NCI-H510A treated with DMSO at 0.1 percent for 48 hours (cell line): ENCODE data around the gene ZNF48.

ENCODE experiments used
- DNase-seq: peaks from one replicate; lab custom pipeline; 2025; lab: John Stamatoyannopoulos, UW

ZNF48 gene

DNA sequence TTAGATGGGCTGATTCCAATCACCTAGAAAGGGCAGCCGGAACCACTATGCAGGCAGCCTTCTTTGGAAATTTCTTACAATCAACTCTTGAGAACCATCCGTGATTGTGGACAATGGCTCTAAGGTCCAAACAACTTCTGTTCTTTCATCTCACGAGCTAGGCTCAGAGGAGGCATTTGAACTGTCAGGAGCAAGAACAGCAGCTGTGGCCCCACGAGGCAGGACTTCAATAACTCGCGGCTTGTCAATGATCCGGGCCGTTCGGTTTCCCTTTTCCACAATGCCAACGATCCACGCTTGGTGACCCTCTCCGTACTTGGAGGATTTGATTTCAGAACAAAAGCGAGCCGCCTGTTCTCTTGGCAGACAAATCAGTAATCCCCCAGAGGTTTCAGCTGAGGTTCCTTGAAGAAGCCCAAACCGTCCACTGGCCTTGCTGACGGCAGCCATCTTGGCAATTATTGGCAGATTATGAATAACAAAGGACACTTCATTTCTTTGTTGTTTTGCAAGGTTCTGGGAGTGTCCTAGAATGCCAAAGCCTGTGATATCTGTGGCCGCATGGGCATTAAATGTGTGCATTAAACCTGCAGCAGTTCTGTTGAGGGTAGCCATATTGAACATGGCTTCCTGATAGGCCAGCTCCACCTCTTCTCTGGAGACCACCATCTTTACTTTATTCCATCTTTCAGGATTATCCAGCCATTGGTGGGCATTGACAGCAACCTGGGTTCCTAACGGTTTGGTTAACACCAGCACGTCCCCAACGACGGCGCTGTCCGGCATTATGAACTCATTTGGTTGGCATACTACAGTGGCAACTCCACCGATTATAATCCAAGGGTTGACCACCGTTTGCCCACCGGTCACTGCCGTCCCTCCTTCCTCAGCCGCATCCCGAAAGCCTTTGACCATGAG, 49.3 kb downstream of the ZNF48 start:
- peak; percentile 74 for DNase-seq

- no peak for DNase-seq
These were observed 49.9 kb downstream of the ZNF48 start for GRCh38 chr16:30445149-30445407.

DNA sequence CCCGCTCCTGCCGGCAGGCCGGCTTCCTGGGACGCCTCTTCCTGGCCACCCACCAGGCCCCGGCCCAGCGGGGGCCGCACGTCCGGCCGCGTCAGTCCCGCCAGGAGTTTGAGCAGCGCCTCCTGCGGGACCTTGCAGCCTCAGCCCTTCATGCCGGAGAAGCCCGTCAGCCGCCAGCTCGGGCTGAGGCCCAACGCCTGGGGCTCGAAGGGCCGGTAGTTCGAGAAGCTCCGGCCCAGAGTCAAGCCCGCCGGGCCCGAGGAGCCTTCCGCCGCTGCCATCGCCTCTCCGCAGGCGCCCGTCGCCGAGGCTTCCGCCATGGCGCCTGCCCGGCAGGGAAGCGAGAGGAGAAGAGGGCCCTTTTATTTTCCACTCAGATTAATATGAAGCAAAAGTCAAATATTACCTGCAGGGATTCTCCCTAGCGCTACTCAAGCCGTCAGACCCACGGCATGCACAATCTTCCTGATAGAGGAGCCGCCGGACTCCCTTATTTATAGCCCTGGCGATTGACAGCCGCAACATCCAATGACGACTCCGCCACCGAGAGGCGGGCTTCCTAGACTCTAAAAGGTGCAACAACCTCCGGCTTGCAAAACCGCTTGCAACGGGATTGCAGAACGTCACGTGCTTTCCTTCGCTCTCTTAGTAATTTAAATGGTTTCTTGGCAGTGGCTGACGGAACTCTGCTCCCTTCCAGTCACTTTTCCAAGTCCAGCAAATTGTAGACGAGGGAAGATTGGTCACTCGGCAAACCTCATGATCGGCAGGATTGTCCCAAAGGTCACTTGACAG, 50.4 kb downstream of the ZNF48 start, which contains the start of gene SEPHS2:
Gene SEPHS2, minus strand, starts transcription at position 467 of the 795 bp plus-strand sequence. Its CDS starts 147 bp downstream, at position 320.
- DNase-seq = peak; percentile 98

DNA sequence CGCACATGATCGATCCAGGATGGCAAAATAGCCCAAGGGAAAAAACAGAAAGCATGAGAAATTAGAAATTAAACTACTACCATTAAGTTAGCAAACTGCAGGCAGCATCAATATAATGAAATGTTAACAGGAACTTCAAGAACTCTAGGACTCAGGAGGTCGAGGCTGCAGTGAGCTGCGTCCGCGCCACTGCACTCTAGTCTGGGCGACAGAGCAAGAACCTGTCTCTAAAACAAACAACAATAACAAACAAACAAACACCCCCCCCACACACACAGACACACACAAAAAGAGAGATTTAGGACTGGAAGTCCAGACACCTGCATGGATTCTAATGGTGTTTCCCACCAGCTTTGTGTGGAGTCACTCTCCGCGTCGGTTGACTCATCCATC, 51.0 kb downstream of the ZNF48 start:
- DNase-seq = peak; percentile 51

- no peak for DNase-seq
These were observed 52.4 kb downstream of the ZNF48 start for GRCh38 chr16:30447512-30448226.

DNA sequence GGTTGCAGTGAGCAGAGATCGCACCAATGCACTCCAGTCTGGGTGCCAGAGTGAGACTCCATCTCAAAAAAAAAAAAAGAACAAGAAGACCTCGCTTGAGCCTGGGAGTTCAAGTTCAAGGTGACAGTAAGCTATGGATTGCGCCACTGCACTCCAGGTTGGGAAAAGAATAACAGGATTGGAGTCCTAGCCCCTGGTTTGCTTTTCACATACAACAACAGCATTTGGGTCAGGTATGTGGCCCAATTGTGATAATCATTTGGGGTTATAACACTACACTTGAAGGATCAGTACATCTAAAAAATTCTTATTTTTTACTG, 53.9 kb downstream of the ZNF48 start:
- DNase-seq = no peak
